Subcutaneous abdominal adipose tissue (tissue), 5 donors: ENCODE measurements around the gene SLC5A4.
A peak's percentile ranks its signal among the peaks of the same experiment; 100 is the strongest.
"Not testable (repeated sequence)": the region's sequence is repeated elsewhere in the genome, so short reads cannot be mapped to it uniquely, and the experiment has no call there.

Experiments used
- H3K27ac ChIP-seq: one replicate; pipeline ENCODE4 v1.7.0; 2013; ENCODE audit warnings: low read depth, mild to moderate bottlenecking, inconsistent platforms, low read length, moderate library complexity
- H3K27me3 ChIP-seq, 5 donors: one replicate each; pipeline ENCODE4 v1.7.0; 2013; ENCODE audit warnings: low read length in 5 of 5, inconsistent platforms in 1 of 5; ENCODE audit not compliant: control insufficient read depth in 5 of 5, insufficient read depth in 4 of 5
- H3K36me3 ChIP-seq, 5 donors: one replicate each; pipeline ENCODE4 v1.7.0; 2013; ENCODE audit warnings: low read length in 5 of 5; ENCODE audit not compliant: control insufficient read depth in 5 of 5, insufficient read depth in 5 of 5
- H3K4me1 ChIP-seq, 5 donors: one replicate each; pipeline ENCODE4 v1.7.0; 2013; ENCODE audit warnings: low read length in 5 of 5, mild to moderate bottlenecking in 3 of 5, moderate library complexity in 1 of 5; ENCODE audit not compliant: control insufficient read depth in 5 of 5, insufficient read depth in 5 of 5
- H3K4me3 ChIP-seq, 5 donors: one replicate each; pipeline ENCODE4 v1.7.0; 2013; ENCODE audit warnings: low read length in 5 of 5, low read depth in 1 of 5
- H3K9ac ChIP-seq, 5 donors: one replicate each; pipeline ENCODE4 v1.7.0; 2013; ENCODE audit warnings: low read length in 5 of 5, mild to moderate bottlenecking in 4 of 5, moderate library complexity in 3 of 5
- H3K9me3 ChIP-seq, 5 donors: one replicate each; pipeline ENCODE4 v1.7.0; 2013; ENCODE audit warnings: low read length in 5 of 5; ENCODE audit not compliant: control insufficient read depth in 5 of 5
- donor health status: healthy.
- donor health status: healthy.
- donor health status: healthy.
- donor health status: healthy.
- donor health status: healthy.

Gene SLC5A4

GRCh38 chr22:32203181-32204039, 51.7 kb downstream of the SLC5A4 start:
- Histone ChIP-seq H3K9ac (no peak overlapping the region), H3K27me3 (peaks cover 22 to 39% (median 29%) of the 10 kb centered on the region in 5 donors), H3K36me3 (no peaks in the 10 kb centered on the region), H3K9me3 (no peaks in the 10 kb centered on the region), H3K4me3 (peak overlapping the region in 2 of 5 donors; percentile 43 to 46), H3K27ac (no peak overlapping the region), H3K4me1 (peaks cover 0 to 18% (median 14%) of the 10 kb centered on the region in 5 donors)

DNA sequence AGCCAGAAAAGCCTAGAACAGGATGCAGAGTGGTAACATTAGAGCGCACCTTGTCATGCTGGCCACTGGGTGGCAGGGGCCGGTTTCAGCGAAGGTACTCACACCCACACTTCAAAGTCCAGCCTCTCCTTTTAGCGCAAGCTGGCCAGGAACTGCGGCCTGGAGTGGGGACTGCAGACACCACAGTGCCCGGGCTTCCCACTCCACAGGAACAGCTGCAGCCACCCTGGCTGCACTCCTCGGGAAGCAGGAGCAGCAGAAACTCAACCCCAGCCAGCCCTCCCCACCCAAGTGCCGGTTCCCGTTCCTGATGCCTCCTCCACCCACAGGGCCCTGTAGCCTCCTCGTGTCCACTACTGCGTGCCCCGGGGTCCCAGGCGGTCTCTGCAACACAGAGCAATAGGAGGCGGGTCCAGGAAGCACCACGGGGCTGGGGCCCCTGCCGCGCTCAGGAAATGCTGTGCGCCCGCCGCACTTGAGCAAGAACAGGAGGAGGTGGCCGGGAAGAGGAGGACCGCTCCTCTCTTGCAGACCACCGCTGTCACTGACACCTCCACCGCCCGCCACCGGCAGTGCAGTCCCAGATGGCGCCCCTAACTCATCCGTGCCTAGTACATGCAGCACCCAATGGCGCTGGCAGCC, 52.5 kb downstream of the SLC5A4 start:
- no peaks in the 10 kb centered on the region for H3K36me3 ChIP-seq
- H3K9ac ChIP-seq: no peak overlapping the region
- H3K4me1 ChIP-seq: peaks cover 0 to 18% (median 14%) of the 10 kb centered on the region in 5 donors
- H3K27me3 ChIP-seq: peaks cover 23 to 39% (median 35%) of the 10 kb centered on the region in 5 donors
- H3K27ac ChIP-seq: no peak overlapping the region
- H3K4me3 ChIP-seq: peak overlapping the region in 3 of 5 donors; percentile 2 to 46 (median 43)
- H3K9me3 ChIP-seq: no peaks in the 10 kb centered on the region

- H3K27ac ChIP-seq: no peak overlapping the region
- no peaks in the 10 kb centered on the region for H3K36me3 ChIP-seq
- peak overlapping the region in 2 of 5 donors; percentile 43 to 46 for H3K4me3 ChIP-seq
- H3K9ac ChIP-seq: no peak overlapping the region
- H3K9me3 ChIP-seq: no peaks in the 10 kb centered on the region
- H3K4me1 ChIP-seq: peaks cover 0 to 18% (median 14%) of the 10 kb centered on the region in 5 donors
- peaks cover 23 to 39% (median 35%) of the 10 kb centered on the region in 5 donors for H3K27me3 ChIP-seq
Observed at GRCh38 chr22:32202161-32202538, 53.0 kb downstream of the SLC5A4 start.

DNA sequence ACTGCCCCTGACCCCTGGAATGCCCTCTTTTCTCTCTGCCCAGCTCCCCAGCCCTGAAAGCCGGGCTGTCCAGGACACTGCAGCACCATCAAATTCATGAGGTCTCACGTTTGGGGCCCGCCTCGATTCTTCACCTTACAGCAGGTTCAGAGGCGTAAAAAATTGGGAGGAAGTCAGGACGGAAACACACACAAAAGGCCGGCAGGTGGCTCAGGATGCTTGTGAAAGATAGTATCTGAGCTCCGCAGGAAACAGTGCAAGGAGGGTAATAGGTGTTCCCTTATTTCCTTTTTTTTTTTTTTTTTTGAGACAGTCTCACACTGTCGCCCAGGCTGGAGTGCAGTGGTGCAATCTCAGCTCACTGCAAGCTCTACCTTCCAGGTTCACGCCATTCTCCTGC, 54.4 kb downstream of the SLC5A4 start:
- Histone ChIP-seq H3K9me3 (no peaks in the 10 kb centered on the region), H3K4me1 (peaks cover 0 to 15% (median 14%) of the 10 kb centered on the region in 5 donors), H3K27me3 (peaks cover 23 to 38% (median 28%) of the 10 kb centered on the region in 5 donors), H3K4me3 (no peak overlapping the region), H3K9ac (no peak overlapping the region), H3K36me3 (no peaks in the 10 kb centered on the region), H3K27ac (no peak overlapping the region)

DNA sequence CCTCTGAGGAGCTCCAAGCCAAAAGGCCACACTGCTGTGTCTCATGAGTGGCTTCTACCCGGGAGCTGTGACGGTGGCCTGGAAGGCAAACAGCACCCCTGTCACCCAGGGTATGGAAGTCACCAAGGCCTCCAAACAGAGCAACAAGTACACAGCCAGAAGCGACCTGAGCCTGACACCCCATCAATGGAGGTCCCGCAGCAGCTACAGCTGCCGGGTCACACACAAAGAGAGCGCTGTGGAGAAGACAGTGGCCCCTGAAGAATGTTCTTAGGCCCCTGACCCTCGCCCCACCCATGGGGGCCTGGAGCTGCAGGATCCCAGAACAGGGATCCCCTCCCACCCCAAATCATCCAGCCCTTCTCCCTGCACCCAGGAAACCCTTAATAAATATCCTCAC, 55.2 kb downstream of the SLC5A4 start:
- no peak overlapping the region for H3K27ac ChIP-seq
- H3K9ac ChIP-seq: no peak overlapping the region
- H3K27me3 ChIP-seq: peaks cover 23 to 37% (median 25%) of the 10 kb centered on the region in 5 donors
- no peak overlapping the region for H3K4me3 ChIP-seq
- H3K4me1 ChIP-seq: peaks cover 0 to 15% (median 14%) of the 10 kb centered on the region in 5 donors
- H3K9me3 ChIP-seq: no peaks in the 10 kb centered on the region
- H3K36me3 ChIP-seq: no peaks in the 10 kb centered on the region

GRCh38 chr22:32199341-32199740, 55.8 kb downstream of the SLC5A4 start:
- no peaks in the 10 kb centered on the region for H3K9me3 ChIP-seq
- peaks cover 0 to 15% (median 11%) of the 10 kb centered on the region in 5 donors for H3K4me1 ChIP-seq
- H3K9ac ChIP-seq: no peak overlapping the region
- H3K27me3 ChIP-seq: peaks cover 20 to 31% (median 22%) of the 10 kb centered on the region in 5 donors
- no peak overlapping the region for H3K4me3 ChIP-seq
- no peak overlapping the region for H3K27ac ChIP-seq
- H3K36me3 ChIP-seq: no peaks in the 10 kb centered on the region

DNA sequence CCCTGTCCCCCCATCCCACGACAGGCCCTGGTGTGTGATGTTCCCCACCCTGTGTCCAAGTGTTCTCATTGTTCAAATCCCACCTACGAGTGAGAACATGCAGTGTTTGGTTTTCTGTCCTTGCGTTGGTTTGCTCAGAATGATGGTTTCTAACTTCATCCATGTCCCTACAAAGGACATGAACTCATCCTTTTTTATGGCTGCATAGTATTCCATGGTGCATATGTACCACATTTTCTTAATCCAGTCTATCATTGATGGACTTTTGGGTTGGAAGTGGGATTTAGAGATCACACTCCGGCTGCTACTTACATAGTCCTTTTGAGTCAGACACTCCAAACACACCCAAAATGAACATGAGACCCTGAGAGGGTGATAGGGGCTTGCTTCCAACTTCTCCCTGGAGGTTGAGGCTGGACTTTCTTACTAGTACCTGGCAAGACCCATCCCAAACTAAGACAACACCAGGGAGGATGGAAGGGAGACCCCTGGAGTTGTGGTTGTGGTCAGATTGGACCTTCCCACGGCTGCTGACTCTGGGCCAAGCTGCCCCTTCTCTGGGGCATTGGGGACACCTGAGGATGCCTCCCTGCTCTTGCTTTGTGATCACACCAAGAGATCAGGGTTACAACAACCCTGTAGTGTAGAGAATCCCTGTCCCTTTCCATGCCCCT, 57.5 kb downstream of the SLC5A4 start:
- H3K9ac ChIP-seq, H3K9me3 ChIP-seq, H3K4me3 ChIP-seq, H3K4me1 ChIP-seq, H3K27ac ChIP-seq, H3K36me3 ChIP-seq: not testable (repeated sequence)
- peaks cover 6 to 16% (median 11%) of the 10 kb centered on the region in 5 donors for H3K27me3 ChIP-seq

DNA sequence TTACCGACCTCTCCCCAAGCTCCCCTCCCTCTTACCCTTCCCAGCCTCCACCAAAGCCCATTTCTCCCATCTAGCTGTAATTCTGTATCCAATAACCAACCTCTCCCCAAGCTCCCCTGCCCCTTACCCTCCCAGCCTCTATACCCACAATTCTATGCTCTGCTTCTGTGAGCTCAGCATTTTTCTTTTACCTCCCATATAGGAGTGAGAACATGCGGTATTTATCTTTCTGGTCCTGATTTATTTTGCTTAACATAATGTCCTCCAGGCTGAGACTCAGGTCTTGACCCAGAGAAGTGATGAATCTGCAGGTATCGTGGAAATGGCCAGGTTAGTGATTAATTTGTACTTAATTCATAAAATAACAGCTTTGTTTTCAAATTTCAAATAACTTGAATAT, 59.2 kb downstream of the SLC5A4 start:
- peaks cover 0 to 12% (median 5%) of the 10 kb centered on the region in 5 donors for H3K27me3 ChIP-seq
- not testable (repeated sequence) for H3K9ac ChIP-seq, H3K36me3 ChIP-seq, H3K27ac ChIP-seq, H3K4me3 ChIP-seq, H3K9me3 ChIP-seq, H3K4me1 ChIP-seq

DNA sequence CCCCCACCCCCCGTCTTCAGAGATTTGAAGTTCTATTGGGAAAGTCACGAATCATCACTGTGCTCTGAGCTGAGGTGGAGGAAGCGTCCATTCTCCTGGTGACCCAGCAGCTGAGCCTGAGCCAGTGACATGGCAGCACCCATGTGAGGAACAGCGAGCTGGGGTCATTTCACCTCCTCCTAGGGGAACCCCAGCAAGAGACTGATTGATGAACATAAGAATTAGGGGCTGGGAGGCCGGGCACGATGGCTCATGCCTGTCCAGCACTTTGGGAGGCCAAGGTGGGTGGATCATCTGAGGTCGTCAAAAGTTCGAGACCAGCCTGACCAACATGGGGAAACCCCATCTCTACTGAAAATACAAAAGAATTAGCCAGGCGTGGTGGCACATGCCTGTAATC, 61.8 kb downstream of the SLC5A4 start:
- H3K27me3 ChIP-seq, H3K36me3 ChIP-seq, H3K4me1 ChIP-seq, H3K27ac ChIP-seq, H3K4me3 ChIP-seq, H3K9ac ChIP-seq, H3K9me3 ChIP-seq: not testable (repeated sequence)

GRCh38 chr22:32191021-32191420, 64.1 kb downstream of the SLC5A4 start:
- H3K27ac ChIP-seq, H3K36me3 ChIP-seq, H3K9ac ChIP-seq, H3K27me3 ChIP-seq, H3K9me3 ChIP-seq, H3K4me1 ChIP-seq, H3K4me3 ChIP-seq: not testable (repeated sequence)
